Epithelial cell of proximal tubule (primary cell): ENCODE data around the gene TNFAIP2. TPM values are rescaled to one million over a fixed set of nuclear protein-coding genes. Genes with fewer than 3 reads are reported as not detected.
"Not testable (repeated sequence)": the region's sequence is repeated elsewhere in the genome, so short reads cannot be mapped to it uniquely, and the experiment has no call there.

ENCODE experiments used
- DNase-seq: peaks from one replicate; pipeline ENCODE4 v3.0.0-alpha.2; 2011; ENCODE audit warnings: low read depth
- H3K4me3 ChIP-seq: 2 replicates; pipeline ENCODE4 v1.5.1; 2011; ENCODE audit warnings: low read depth, mild to moderate bottlenecking, low read length
- total RNA-seq: library from RNA; depleted of rRNA; stranded (reverse); fragments of >200 nt; gene quantifications from 2 replicates; pipeline ENCODE4 v1.2.3, GENCODE V29; 2015
- TF ChIP-seq, protein P1 (sequence below): conservative IDR thresholded peaks from 2 replicates; pipeline ENCODE4 v1.5.1; 2012; ENCODE audit warnings: low read depth, mild to moderate bottlenecking, low read length

TNFAIP2 gene
- total RNA-seq, 1 donor from 2014 or later, result 155 TPM

DNA sequence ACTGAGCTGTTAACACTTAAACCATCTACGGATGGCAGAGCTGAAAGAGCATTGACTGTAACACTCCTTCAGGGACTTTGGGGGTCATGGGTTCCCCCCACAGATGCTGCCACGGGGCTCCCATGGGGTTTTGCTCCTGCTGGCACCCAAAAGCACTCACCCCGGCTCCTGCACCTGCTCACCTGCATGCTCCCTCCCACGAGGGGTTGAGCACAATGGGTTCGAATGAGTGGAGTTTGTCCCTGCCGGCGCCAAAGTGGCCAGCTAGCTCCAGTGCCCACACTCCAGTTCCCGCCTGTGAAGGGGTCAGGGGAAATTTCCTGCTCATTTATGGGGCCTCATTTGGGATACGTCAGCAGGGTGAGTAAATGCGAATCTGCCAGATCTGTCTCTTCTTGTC lies 40.7 kb downstream of the TNFAIP2 start:
- no peak overlapping the region for H3K4me3 ChIP-seq
- TF ChIP-seq, protein P1, sequence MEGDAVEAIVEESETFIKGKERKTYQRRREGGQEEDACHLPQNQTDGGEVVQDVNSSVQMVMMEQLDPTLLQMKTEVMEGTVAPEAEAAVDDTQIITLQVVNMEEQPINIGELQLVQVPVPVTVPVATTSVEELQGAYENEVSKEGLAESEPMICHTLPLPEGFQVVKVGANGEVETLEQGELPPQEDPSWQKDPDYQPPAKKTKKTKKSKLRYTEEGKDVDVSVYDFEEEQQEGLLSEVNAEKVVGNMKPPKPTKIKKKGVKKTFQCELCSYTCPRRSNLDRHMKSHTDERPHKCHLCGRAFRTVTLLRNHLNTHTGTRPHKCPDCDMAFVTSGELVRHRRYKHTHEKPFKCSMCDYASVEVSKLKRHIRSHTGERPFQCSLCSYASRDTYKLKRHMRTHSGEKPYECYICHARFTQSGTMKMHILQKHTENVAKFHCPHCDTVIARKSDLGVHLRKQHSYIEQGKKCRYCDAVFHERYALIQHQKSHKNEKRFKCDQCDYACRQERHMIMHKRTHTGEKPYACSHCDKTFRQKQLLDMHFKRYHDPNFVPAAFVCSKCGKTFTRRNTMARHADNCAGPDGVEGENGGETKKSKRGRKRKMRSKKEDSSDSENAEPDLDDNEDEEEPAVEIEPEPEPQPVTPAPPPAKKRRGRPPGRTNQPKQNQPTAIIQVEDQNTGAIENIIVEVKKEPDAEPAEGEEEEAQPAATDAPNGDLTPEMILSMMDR, result no peak
- DNase-seq, result no peak

DNA sequence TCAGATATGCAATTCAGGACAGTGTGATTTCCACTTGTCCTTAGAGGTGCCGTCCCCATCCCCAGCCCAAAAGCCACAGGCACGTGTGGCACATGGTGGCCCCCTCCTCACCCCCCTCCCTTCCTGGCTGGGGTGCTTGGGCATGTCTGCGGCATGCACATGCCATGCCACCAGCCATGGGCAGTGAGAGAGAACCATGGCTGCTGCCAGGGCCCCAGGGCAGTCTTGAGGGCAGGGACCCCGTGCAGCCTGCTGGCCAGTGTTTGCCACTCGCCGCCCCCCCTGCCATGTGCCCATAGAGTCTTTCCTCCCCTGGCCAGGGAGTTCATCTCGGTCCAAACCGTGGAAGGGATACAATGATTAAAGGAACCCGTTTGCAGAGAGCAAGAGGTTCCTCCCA lies 41.5 kb downstream of the TNFAIP2 start:
- no peak overlapping the region for H3K4me3 ChIP-seq
- no peak for DNase-seq
- TF ChIP-seq, protein P1, result no peak

DNA sequence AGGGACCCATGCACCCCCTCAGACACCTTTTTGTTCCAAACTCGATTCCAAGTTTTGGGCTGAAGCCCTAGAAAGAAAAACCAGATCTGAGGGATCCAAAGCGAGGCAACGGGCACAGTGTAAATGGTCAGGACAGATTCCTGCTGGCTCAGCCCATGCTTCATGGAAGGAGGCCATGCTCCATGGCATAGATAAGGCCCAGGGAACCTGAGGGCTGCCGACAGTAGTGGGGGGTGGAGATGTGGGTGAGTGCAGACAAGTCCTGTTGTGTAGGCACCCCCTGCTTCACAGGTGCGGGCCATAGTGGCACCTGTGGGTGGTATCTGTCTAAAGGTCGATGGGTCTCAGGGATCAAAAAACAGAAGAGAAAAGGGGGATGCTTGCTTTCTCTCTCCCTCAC lies 42.1 kb downstream of the TNFAIP2 start:
- TF ChIP-seq, protein P1, result no peak
- no peak overlapping the region for H3K4me3 ChIP-seq

DNA sequence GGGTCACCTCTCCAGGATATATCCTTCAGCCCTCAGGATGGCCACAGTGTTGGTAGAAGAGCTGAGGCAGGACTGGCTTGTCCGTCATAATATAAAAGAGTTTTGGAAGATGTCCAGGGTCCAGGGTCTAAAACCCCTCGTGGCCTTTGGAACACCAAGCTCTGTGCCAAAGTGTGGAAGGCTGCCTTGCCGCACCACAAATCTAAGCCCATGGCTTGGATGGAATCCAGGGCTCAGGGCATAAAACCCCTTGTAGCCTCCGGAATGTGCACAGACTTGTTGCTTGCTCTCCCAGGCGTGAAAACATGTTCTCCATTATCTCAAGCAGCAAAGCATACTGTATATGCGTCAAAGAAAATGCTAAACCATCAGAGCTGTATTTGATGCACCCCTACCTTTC lies 46.7 kb downstream of the TNFAIP2 start:
- H3K4me3 ChIP-seq, result no peak overlapping the region
- TF ChIP-seq, protein P1, result no peak
- DNase-seq, result peak; percentile 32

More for the DNA sequence above, 42.1 kb downstream of the TNFAIP2 start:
- no peak for DNase-seq

DNA sequence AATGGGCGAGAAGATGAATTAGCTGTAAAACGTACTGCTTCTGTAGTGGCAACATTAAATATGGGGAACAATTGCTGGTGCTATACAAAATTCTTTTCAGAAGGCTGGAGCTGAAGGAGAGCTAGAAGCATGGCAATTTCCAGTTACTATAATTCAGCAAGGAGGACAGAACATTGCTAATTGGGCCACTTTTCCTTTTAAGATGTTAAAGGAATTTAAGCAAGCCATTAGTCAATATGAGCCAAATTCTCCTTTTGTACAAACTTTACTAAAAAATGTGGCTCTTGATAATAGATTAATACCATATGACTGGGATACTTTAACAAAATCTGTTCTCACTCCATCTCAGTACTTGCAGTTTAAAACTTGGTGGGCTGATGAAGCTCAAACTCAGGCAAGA lies 47.9 kb downstream of the TNFAIP2 start:
- H3K4me3 ChIP-seq, DNase-seq: not testable (repeated sequence)

DNA sequence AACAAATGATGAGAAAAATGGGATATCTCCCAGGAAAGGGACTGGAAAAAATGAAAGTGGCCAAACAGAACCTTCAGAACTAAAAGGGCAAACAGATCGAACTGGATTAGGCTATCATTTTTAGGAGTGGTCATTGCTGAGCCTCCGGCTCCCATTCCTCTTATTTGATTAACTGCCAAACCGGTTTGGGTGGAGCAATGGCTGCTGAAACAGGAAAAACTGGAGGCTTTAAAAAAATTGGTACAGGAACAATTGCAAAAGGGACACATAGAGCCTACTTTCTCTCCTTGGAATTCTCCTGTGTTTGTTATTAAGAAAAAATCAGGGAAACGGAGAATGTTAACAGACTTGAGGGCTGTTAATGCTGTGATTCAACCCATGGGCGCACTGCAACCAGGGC lies 49.7 kb downstream of the TNFAIP2 start:
- TF ChIP-seq, protein P1, result no peak
- DNase-seq, result no peak
- H3K4me3 ChIP-seq, result no peak overlapping the region

DNA sequence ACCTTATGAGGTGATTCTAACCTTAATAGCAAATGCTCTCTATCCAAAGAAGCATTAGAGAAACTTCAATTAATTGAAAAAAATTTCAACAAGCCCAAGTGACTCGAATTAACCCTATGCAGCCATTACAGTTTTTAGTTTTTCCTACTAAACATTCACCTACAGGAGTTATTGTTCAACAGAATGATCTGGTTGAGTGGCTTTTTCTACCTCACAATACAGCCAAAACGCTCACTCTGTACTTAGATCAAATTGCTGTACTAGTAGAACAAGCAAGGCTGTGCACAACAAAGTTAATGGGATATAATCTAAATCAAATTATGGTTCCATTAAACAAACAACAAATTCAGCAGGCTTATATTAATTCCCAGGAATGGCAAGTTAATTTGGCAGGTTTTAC lies 50.6 kb downstream of the TNFAIP2 start:
- H3K4me3 ChIP-seq, DNase-seq: not testable (repeated sequence)

DNA sequence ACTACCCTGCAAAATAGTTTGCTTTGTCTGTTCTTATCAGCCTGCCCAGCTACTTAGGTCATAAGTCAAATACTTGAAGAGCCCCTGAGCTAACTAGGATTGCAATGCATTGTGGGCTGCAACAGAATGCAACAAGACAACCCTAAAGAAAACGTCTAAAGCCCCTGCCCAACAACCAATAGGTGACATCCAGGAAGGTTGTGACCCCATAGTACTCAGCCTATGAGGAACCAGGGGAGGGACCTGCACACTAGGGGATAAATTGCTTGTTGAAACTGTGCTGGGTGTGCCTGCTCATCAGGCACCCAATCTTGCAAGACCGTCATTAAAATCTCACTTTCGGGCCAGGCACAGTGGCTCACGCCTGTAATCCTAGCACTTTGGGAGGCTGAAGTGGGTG lies 52.9 kb downstream of the TNFAIP2 start:
- not testable (repeated sequence) for H3K4me3 ChIP-seq, DNase-seq

DNA sequence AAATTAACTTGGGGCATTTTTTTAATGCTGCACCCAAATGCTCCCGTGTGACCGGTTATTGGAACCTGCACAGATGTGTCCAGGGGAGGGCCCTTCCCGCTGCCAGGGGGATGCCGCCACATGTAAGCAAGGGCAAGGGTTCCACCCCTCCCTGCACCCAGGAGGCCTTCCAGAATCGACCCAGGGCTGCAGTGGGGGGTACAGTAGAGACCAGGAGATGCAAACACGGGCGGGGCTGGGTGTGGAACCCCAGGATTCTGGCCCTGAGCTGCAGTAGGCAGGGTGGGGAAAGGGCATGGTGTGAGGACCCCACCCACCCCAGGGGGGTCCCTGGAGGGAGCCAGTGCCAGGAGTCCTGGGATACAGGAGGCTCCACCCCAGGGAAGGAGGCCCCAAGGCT lies 54.1 kb downstream of the TNFAIP2 start:
- H3K4me3 ChIP-seq, result no peak overlapping the region
- DNase-seq, result no peak
- TF ChIP-seq, protein P1, result no peak
